Osteocyte (in vitro differentiated cells): ENCODE results near the gene UGCG. TPM values are rescaled to one million over a fixed set of nuclear protein-coding genes. Genes with fewer than 3 reads are reported as not detected.
"Not testable (repeated sequence)": the region's sequence is repeated elsewhere in the genome, so short reads cannot be mapped to it uniquely, and the experiment has no call there.

ENCODE experiments used
- DNase-seq: peaks from one replicate; pipeline ENCODE4 v3.0.0; 2021; ENCODE audit warnings: mixed read lengths; ENCODE audit not compliant: unreplicated experiment; ENCODE audit errors: extremely low spot score
- H3K27ac Mint-ChIP-seq: one replicate; pipeline ENCODE4 v1.8.0; 2021; ENCODE audit warnings: mild to moderate bottlenecking, mixed read lengths; ENCODE audit not compliant: unreplicated experiment
- H3K27me3 Mint-ChIP-seq: one replicate; pipeline ENCODE4 v1.8.0; 2021; ENCODE audit warnings: mixed read lengths; ENCODE audit not compliant: unreplicated experiment
- H3K36me3 Mint-ChIP-seq: one replicate; pipeline ENCODE4 v1.8.0; 2021; ENCODE audit warnings: mixed read lengths; ENCODE audit not compliant: unreplicated experiment
- H3K4me1 Mint-ChIP-seq: one replicate; pipeline ENCODE4 v1.8.0; 2021; ENCODE audit warnings: mixed read lengths; ENCODE audit not compliant: unreplicated experiment
- H3K4me3 Mint-ChIP-seq: one replicate; pipeline ENCODE4 v1.8.0; 2021; ENCODE audit warnings: mild to moderate bottlenecking, moderate library complexity, mixed read lengths; ENCODE audit not compliant: unreplicated experiment
- H3K9me3 Mint-ChIP-seq: one replicate; pipeline ENCODE4 v1.8.0; 2021; ENCODE audit warnings: mixed read lengths; ENCODE audit not compliant: unreplicated experiment
- total RNA-seq: library from RNA; stranded (reverse); gene quantifications from 2 replicates; pipeline ENCODE4 v1.2.1, GENCODE V29; 2021
- TF ChIP-seq, protein P1 (sequence below): fragments of 200-600 bp; sonication (generic); IDR thresholded peaks from 2 replicates; pipeline ENCODE4 v1.5.0; 2021; ENCODE audit warnings: antibody characterized with exemption, mild to moderate bottlenecking, moderate library complexity

The UGCG gene
- total RNA-seq, 1 donor from 2014 or later: 79.2 TPM

GRCh38 chr9:111876179-111876578 is 20.4 kb upstream of the UGCG start:
- Mint-ChIP-seq H3K36me3 (peaks cover 2% of the 10 kb centered on the region), H3K27ac (no peak overlapping the region), H3K9me3 (peaks cover 8% of the 10 kb centered on the region), H3K4me3 (no peak overlapping the region), H3K4me1 (no peaks in the 10 kb centered on the region), H3K27me3 (no peaks in the 10 kb centered on the region)
- DNase-seq: no peak
- TF ChIP-seq, protein P1, sequence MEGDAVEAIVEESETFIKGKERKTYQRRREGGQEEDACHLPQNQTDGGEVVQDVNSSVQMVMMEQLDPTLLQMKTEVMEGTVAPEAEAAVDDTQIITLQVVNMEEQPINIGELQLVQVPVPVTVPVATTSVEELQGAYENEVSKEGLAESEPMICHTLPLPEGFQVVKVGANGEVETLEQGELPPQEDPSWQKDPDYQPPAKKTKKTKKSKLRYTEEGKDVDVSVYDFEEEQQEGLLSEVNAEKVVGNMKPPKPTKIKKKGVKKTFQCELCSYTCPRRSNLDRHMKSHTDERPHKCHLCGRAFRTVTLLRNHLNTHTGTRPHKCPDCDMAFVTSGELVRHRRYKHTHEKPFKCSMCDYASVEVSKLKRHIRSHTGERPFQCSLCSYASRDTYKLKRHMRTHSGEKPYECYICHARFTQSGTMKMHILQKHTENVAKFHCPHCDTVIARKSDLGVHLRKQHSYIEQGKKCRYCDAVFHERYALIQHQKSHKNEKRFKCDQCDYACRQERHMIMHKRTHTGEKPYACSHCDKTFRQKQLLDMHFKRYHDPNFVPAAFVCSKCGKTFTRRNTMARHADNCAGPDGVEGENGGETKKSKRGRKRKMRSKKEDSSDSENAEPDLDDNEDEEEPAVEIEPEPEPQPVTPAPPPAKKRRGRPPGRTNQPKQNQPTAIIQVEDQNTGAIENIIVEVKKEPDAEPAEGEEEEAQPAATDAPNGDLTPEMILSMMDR: no peak

DNA sequence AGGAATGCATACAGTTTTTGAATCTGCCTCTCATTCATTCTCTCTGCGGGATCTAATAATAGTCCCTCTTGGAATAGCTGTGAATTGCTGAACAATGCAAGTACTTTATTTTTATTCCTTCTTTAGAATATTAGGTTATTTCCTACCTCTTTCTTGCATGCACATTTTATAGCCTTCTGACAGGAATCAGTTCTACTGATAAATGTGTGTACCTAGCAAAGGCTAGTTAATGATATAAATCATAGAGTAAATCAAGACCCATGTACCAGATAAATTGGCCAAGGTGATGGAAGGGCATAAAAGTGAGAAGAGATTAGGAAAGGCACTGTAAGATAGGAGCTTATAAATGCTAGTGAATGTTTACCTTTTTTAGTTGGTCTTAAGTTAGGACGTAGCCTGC is 19.2 kb upstream of the UGCG start:
- TF ChIP-seq, protein P1: no peak
- Mint-ChIP-seq H3K27me3 (no peaks in the 10 kb centered on the region), H3K36me3 (peaks cover 2% of the 10 kb centered on the region), H3K27ac (no peak overlapping the region), H3K4me1 (no peaks in the 10 kb centered on the region), H3K4me3 (no peak overlapping the region), H3K9me3 (peaks cover 10% of the 10 kb centered on the region)
- no peak for DNase-seq

- H3K36me3 Mint-ChIP-seq: peaks cover 2% of the 10 kb centered on the region
- no peaks in the 10 kb centered on the region for H3K27me3 Mint-ChIP-seq
- no peak overlapping the region for H3K4me3 Mint-ChIP-seq
- H3K27ac Mint-ChIP-seq: no peak overlapping the region
- DNase-seq: no peak
- H3K4me1 Mint-ChIP-seq: no peaks in the 10 kb centered on the region
- TF ChIP-seq, protein P1: no peak
- peaks cover 10% of the 10 kb centered on the region for H3K9me3 Mint-ChIP-seq
These were observed 17.7 kb upstream of the UGCG start for GRCh38 chr9:111878946-111879345.

- no peak for DNase-seq
- Mint-ChIP-seq H3K36me3 (no peaks in the 10 kb centered on the region), H3K9me3 (no peaks in the 10 kb centered on the region), H3K4me1 (peaks cover 5% of the 10 kb centered on the region), H3K27ac (no peak overlapping the region), H3K27me3 (no peaks in the 10 kb centered on the region), H3K4me3 (no peak overlapping the region)
- TF ChIP-seq, protein P1: no peak
These were observed 9.5 kb upstream of the UGCG start for GRCh38 chr9:111886983-111887718.

GRCh38 chr9:111890334-111890733 is 6.3 kb upstream of the UGCG start:
- H3K36me3 Mint-ChIP-seq: no peaks in the 10 kb centered on the region
- no peaks in the 10 kb centered on the region for H3K27me3 Mint-ChIP-seq
- no peaks in the 10 kb centered on the region for H3K9me3 Mint-ChIP-seq
- DNase-seq: no peak
- no peak overlapping the region for H3K27ac Mint-ChIP-seq
- no peak overlapping the region for H3K4me3 Mint-ChIP-seq
- TF ChIP-seq, protein P1: no peak
- peaks cover 10% of the 10 kb centered on the region for H3K4me1 Mint-ChIP-seq

GRCh38 chr9:111890867-111891266 is 5.7 kb upstream of the UGCG start:
- H3K27ac Mint-ChIP-seq, DNase-seq, H3K4me3 Mint-ChIP-seq, H3K27me3 Mint-ChIP-seq, H3K9me3 Mint-ChIP-seq, H3K36me3 Mint-ChIP-seq: not testable (repeated sequence)
- H3K4me1 Mint-ChIP-seq: peaks cover 15% of the 10 kb centered on the region
